GM18868 (cell line): ENCODE data around the gene HARS2.
"Not testable (repeated sequence)": the region's sequence is repeated elsewhere in the genome, so short reads cannot be mapped to it uniquely, and the experiment has no call there.

Experiments used
- ATAC-seq: cut with Tn5 transposase; IDR thresholded peaks from one replicate; pipeline ENCODE4 v1.9.1; 2021; ENCODE audit warnings: mild to moderate bottlenecking, moderate library complexity; ENCODE audit not compliant: unreplicated experiment

HARS2 gene, protein sequence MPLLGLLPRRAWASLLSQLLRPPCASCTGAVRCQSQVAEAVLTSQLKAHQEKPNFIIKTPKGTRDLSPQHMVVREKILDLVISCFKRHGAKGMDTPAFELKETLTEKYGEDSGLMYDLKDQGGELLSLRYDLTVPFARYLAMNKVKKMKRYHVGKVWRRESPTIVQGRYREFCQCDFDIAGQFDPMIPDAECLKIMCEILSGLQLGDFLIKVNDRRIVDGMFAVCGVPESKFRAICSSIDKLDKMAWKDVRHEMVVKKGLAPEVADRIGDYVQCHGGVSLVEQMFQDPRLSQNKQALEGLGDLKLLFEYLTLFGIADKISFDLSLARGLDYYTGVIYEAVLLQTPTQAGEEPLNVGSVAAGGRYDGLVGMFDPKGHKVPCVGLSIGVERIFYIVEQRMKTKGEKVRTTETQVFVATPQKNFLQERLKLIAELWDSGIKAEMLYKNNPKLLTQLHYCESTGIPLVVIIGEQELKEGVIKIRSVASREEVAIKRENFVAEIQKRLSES

DNA sequence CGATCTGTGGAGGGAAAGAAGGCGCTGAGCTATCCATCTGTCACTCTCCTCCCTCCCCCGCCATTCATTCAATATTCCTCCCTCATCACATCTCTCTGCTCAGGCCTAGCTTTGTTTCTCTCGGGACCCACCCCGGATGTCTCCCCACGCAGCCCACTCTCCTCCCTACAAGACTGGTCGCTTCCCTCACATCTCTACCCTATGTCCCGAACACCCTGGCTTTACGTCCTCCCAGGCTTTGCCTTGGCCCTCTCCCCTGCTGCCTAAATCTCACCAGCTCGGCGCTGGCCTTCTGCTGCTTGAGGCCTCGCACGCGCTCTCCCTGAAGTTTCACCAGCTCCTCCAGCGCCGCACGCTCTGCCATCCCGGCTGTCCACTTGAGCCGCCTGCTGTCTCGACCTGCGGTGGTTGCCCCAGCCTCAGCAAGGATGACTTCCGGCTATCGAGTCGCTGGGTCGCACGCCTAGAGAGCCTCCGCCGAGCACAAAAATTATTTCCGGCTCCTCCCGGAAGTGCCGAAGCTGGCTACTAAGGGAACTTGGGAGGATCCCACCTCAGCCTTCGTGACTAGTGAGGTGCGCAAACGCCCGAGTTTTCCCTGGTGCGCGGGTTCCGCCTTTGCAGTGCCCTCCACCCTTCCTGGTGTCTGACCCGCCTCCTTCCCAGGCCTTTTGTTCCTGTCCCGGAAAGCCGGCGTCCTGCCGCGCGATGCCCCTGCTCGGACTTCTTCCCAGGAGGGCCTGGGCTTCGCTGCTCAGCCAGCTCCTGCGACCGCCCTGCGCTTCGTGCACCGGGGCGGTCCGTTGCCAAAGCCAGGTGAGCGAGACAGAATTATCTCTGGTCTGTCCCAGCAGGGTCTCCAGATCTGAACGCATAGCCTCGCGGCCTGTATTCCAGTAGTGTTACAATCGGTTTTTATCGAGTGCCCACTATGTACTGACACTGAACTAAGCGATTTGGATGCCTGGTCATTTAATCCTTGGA is at the start of gene HARS2, which contains the start of gene HARS1:
Gene HARS2 (plus strand): TSS at position 515 of the 984 bp plus-strand sequence. CDS start 194 bp downstream, at position 709.
Gene HARS1 (minus strand): TSS at position 430 of the 984 bp plus-strand sequence. CDS start 66 bp downstream, at position 364.
- ATAC-seq: peak; percentile 98

DNA sequence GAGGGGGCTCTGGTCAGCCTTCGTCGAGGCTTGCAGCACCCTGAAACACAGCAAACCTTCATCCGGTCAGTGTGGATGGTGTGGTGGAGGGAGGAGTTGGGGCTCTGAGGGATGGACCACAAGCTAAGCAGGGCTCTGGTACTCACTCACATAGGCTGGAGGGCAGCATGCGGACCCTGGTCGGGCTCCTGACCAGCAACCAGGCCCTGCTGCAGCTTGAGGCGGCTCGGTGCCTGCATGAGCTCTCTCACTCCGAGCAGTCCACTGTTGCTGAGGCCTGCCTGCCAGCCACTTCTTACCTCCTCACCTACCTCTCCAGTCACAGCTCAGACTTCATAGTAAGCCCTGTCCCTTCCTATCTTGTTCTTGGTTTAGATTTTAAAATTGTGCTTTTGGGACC is 49.5 kb upstream of the HARS2 start:
- no peak for ATAC-seq

DNA sequence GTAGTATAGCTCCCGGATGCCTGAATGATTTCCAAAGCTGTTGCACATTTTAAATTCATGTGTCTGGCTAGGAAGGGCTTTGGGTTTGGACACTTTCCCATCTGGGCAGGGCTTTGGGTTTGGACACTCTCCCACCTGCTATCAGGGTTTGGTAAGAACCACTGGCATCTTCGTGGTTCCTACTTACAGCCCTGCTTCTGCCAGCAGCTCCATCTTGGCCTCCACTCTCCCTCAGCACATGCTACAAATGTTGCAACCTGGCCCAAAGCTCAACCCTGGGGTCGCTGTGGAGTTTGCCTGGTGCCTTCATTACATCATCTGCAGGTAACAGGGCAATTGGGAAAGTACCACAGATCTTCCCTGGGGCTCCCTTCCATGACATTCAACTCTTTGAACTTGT is 48.5 kb upstream of the HARS2 start:
- no peak for ATAC-seq

DNA sequence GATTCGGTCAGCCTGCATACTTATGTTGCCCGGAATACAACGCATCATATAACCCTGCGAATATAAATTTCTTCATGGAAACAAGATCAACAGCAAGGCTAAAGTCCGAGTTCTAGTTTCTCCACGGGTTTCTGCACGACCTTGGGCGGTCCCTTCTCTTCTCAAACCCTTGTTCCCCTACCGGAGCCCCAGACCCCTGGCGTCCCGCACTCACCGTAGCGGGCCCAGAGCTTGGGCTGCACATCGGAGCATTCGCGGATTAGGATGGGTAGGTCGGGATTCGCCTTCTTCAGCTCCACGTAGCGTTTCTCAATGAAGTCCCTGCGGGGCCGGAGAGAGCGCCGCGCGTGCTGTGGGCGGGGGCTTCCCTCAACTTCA is 44.2 kb upstream of the HARS2 start:
- peak; percentile 12 for ATAC-seq

DNA sequence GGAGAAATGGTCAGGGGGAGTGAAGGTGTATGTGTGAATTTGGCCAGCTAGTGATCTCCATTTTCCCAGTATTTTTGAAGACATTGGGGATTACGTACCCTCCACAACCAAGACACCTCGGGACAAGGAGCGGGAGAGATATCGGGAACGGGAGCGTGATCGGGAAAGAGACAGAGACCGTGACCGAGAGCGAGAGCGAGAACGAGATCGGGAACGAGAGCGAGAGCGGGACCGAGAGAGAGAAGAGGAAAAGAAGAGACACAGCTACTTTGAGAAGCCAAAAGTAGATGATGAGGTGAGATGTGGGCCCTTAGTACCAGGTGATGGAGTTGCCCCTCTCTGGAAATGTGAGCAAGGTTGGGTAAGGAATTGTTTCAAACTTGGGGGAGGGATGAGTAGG is 32.4 kb upstream of the HARS2 start:
- ATAC-seq: no peak

DNA sequence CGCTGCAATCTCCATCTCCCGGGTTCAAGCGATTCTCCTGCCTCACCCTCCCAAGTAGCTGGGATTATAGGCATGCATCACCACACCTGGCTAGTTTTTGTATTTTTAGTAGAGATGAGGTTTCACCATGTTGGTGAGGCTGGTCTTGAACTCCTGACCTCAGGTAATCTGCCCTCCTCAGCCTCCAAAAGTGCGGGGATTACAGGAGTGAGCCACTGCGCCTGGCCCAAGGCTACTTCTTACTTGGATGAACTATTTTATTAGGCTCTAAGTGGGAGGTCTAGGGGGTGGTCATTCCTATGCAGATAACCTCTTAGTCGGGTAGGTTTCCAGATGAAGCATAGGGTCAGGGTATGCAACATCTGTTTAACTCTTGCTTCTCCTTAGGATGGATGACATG is 30.9 kb upstream of the HARS2 start:
- ATAC-seq: not testable (repeated sequence)

DNA sequence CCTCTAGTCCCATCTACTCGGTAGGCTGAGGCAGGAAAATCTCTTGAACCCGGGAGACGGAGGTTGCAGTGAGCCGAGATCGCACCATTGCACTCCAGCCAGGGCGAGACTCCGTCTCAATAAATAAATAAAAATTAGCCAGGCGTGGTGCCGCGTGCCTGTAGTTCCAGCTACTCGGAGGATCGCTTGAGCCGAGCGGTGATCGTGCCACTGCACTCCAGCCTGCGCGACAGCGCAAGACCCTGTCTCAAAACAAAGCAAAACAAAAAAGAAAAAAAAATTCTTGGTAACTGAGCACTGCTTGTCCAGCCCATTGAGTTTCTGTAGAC is 27.3 kb upstream of the HARS2 start:
- ATAC-seq: no peak

DNA sequence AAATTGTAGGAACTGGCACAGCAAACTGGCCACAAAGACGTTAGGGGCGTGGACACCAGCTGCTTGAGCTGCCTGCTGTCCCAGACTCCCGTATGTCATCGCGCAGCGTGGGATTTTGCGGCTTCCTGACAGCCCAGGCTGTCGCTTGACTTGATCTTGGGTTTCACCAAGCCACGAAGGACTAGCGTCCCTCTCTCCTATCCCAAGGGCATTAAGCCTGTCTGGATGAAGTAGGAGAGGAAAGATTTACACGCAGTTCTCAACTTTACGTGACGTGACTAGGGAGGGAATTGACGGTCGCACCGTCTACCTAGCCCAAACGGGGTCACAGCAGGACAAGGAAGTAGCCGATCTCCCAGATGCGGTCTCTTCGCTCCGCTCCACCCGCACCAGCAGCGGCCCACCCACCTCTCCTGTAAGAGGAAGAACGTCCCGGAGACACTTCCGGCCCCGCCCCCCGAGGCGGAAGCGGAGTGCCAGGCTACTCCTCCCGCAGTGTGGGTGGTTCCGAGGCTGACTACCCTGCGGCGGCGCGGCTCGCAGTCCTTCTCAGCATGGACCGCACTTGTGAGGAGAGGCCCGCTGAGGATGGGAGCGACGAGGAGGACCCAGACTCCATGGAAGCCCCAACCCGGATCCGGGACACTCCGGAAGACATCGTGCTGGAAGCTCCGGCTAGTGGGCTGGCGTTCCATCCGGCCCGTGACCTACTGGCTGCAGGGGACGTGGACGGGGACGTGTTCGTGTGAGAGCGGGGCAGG is 26.7 kb upstream of the HARS2 start, which contains the start of gene WDR55:
Gene WDR55 (plus strand): TSS at position 546 of the 761 bp plus-strand sequence. CDS start 9 bp downstream, at position 555.
- peak; percentile 99 for ATAC-seq

DNA sequence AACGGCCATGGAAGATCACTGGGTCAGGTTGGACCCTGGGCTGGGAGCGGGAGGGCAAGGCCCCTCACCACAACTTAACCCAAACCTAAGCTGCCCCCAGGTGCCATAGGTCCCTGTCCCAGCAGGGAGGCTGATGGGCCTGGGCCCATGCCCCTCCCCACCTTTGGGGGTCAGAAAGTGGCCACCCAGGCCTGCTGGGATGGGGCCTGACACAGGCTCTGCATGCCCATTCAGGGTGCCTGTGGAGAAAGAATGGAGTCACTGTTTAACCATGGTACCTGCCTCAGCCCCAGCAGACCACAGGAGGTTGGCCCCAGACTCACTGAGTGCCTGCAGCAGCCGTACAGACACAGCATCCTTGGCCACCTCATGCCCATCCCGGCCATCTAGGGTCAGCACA is 20.2 kb upstream of the HARS2 start:
- ATAC-seq: not testable (repeated sequence)

DNA sequence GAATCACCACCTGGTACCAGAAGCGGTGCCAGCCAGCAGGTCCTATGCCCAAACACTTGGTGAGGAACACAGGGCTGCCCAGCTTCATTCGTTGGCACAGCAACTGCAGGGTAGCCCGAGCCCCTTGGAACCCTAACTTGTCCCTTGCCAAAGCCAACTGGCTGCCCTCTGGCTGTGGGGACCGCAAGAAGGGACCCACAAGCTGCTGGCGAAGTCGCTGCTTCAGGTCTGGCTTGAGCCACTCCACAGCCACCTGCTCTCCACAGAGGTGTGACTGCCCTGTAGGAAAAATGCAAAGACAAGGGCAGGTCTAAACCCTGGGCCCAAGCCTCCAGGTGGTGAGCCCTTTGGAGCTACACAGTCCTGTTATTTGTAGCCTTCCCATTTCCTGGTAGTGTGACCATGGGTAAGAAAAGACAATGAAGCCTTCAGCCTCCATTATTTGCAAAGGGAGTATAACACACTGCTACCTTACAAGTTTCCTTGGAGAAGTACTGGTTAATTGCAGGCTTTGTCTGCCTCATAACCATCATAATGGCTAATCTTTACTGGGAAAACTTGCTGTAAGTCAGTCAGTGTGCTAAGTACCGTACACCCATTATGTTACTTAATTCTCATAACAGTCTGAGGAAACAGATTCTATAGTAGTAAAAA is 19.7 kb upstream of the HARS2 start:
- no peak for ATAC-seq

DNA sequence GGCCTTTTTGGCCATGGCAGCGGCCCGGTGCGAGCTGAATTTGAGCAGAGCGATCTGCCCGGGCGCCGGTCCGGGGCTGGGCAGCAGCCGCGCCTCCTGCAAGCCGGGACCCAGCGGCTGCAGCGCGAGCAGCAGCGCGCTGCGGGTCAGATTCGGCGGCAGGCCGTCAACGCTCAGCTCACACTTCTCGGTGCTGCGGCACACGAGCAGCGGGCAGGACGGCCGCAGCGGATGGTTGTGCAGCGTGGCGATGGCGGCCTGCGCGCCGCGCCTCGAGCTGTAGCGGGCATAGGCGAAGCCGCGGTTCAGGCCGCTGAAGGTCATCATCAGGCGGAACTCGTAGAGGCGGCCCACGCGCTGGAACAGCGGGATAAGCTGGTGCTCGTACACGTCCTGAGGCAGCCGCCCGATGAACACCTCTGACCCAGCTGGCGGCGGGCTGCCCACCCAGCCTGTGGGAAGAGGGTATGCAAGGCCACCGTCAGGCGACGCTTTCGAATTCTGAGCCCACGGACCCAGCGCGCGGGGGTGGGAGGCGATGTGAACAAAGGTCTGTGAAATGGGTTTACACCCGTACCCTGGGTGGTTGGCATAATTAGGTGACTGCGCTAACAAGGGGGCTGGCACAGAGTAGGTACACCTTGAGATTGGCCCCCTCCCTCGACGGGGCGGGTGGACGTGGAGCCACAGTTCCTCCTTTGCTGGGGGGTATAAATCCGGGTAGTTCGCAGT is 18.6 kb upstream of the HARS2 start:
- no peak for ATAC-seq

DNA sequence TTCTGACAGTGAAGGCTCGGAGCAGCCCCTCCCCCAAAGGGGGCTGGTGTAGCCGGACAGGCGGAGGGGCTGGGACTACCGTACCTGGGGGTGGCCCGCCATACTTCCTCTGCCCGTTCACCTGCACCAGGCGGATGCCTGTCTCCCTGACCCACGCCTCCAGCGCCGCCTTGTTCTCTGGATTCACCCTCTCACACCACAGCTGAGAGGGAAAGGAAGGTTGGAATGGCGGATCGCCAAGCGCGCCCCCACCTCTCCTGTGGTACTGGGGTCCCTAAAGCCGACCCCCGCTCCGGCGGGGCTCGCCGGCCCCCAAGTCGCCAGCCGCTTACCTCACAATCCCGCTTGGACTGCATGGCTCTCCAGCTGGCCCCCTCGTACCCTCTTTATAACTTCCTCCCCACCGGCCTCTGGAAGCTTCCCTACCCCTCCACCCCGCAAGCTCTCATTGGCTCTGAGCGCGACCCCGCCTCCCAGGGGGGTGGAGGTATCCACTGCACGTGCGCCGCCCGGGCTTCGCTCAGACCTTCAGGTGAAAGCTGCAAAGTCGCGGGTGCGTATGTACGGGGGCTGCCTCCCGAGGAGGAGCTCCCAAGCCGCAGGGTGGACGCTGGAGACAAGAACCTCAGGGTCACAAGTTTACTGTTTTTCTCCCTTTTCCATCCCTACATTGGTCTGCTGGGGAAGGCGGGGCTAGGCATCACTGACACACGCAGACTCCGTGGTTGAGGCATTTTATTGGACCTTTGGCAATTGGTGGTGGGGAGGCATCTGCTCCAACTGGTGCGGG is 17.9 kb upstream of the HARS2 start, which contains the start of gene DND1:
Gene DND1 (minus strand): TSS at position 390 of the 790 bp plus-strand sequence. CDS start 34 bp downstream, at position 356.
- ATAC-seq: no peak

DNA sequence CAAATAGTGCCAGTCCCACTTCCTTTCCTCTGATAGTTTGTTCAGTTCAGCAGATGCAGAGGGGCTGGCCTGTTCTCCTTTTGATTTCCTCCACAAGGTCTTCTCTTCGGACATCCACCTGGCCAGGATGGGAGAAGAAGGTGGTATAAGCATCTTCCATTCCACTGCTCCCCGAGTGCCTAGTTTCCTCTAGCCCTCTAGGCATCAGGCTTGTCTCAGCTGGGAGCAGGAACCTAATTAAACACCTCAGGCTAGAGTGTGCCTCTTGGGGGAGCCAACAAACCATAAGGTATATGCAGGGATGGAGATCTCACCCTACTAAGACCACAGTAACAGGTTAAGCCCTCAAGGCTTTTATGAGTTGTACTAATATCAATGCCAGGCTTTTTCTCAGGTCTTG is 17.0 kb upstream of the HARS2 start:
- ATAC-seq: no peak

DNA sequence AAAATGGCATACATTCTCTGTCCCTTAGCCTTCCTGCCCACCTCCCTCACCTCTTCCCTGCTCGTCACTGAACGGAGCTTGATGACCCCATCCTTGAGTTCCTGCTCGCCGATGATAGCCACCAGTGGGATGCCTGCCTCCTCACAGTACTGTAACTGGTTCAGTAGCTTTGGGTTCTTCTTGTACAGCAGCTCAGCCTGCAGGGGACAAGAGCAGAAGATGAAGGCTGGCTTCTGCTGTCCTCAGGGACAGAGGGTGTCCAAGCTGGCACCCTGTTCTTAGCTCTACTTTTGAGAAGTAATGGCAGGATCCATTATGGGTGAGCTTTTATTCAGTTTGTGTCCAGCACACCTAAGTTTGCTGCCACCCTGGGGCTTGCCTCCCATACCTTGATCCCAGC is 16.6 kb upstream of the HARS2 start:
- ATAC-seq: no peak

DNA sequence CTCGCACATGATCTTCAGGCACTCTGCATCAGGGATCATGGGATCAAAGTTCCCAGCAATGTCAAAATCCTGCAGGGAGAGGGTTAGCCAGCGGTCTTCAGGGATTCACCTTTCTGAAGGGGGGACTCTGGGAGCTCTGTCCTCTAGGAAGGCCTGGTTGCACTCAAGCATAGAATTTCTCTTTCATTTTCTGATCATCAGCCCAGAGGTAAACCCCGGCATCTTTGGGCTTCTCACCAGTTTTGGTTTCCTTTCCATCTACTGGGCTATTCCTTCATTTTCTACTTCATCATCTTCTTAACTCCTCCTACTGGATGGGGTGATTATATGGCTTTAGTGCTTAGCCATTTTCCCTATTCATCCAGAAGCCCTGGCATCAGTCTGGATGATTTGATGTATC is 13.3 kb upstream of the HARS2 start:
- peak; percentile 69 for ATAC-seq

DNA sequence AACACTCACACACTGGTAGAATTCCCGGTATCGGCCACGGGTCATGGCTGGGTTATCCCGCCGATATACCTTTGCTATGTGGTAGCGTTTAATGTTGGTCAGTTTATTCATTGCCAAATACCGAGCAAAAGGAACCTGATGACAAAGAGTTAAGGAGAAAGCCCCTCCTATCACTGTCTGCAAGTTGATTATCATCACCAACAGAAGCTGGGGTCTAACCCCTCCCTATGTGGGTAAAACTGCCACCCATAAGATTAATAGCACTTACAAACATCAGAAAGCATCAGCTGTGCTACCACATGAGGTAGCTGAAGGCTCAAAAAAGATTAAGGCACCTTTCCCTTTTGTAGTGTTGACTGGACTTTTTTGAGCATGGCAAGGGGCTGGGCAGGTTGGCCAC is 12.3 kb upstream of the HARS2 start:
- no peak for ATAC-seq

DNA sequence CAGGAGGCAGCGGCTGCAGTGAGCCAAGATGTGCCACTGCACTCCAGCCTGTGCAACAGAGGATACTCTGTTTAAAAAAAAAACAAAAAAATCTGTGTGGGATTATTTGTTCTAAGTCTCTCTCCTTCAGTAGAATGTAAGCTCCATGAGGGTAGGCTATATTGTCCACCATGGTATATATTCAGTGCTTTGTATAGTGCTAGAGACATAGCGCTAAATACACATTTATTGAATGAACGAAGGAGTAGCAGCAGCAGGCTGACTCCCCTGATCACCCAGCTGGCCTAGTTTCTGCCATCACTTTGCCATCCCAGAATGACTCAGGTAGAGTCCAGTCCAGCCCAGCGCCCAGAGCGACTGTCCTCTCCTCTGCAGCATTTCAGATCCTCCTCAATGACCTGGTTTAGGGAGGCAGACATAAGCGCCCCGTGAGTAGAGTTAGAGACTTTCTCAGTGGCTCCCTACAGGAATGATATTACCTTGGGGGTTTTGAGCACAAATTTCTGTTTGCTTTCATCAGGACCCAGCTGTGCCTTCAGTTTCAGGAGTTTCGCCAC is 801 bp upstream of the HARS2 start:
- ATAC-seq: no peak

DNA sequence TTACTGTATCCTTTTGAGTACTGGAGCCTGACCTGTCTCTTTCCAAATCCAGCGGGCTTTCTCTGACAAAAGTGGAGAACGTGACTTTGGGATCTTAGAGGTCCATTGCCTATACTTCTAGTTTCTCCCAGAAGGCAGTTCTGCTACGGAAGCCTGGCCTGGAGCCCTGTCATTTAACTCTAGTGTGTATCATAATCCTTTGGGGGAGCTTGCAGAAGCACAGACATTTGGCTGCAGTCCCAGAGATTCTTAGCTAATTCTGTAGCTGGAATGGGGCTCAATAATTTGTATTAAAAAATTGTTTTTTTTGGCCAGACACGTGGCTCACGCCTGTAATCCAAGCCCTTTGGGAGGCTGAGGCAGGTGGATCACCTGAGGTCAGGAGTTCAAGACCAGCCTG is 3.0 kb downstream of the HARS2 start:
- no peak for ATAC-seq
